Upper lobe of right lung (tissue), 1 donor: ENCODE data around the gene RFESD. TPM values are rescaled to one million over a fixed set of nuclear protein-coding genes. Genes with fewer than 3 reads are reported as not detected.
A peak's percentile ranks its signal among the peaks of the same experiment; 100 is the strongest.

Experiments used
- ATAC-seq: fragments of 200-7000 bp; cut with Tn5 transposase; one replicate; pipeline ENCODE4 v1.9.1; 2020; ENCODE audit warnings: mild to moderate bottlenecking, moderate library complexity
- DNase-seq: peaks from one replicate; pipeline ENCODE4 v3.0.0-alpha.2; 2020
- H3K27ac ChIP-seq: fragments of 200-600 bp; one replicate; pipeline ENCODE4 v1.8.0; 2022
- H3K27me3 ChIP-seq: fragments of 200-600 bp; one replicate; pipeline ENCODE4 v1.8.0; 2022; ENCODE audit warnings: mild to moderate bottlenecking
- H3K36me3 ChIP-seq: fragments of 200-600 bp; one replicate; pipeline ENCODE4 v1.8.0; 2022
- H3K4me1 ChIP-seq: fragments of 200-600 bp; one replicate; pipeline ENCODE4 v1.8.0; 2022
- H3K4me3 ChIP-seq: fragments of 200-600 bp; one replicate; pipeline ENCODE4 v1.8.0; 2022; ENCODE audit warnings: mild to moderate bottlenecking
- H3K9me3 ChIP-seq: fragments of 200-600 bp; one replicate; pipeline ENCODE4 v1.8.0; 2022
- CTCF ChIP-seq: fragments of 200-600 bp; IDR thresholded peaks from one replicate; pipeline ENCODE4 v1.8.0; 2022; ENCODE audit warnings: antibody characterized with exemption
- intact Hi-C: fragments of 100-400 bp; cut with DNase I; formaldehyde crosslinking; loops from one replicate; pipeline ENCODE4 v1.11.0; 2022
- total RNA-seq: library from RNA; stranded (reverse); fragmentation: NEBNext Ultra II Directional; extraction: Animal tissue kit (Norgen Biotek cat#: 25700); gene quantifications from one replicate; pipeline ENCODE4 v1.2.1, GENCODE V29; 2021
- donor health status: DM: no; HTN: yes; CAD: no; lungs with severe emphysema.

The RFESD gene
- total RNA-seq, 1 donor from 2014 or later: 3.7 TPM

DNA sequence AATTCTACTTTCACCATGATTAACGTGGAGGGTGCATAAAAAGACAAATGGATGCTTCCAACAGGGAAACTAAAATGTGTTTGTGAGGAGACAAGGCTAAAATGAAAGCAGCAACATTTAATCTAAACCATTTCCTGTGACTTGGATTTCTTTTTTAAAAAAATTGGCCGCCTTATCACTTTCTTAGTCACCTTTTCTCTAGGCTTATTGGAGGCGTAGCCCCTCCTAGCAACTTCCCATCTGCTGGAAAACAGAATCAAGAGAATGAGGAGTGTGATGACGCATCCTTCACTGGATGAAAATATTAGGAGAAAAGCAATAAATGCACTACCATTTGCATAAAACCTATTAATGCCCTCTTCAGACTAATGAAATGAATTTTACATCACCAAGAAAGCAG lies 27.5 kb upstream of the RFESD start:
- H3K27me3 ChIP-seq: peaks cover 10% of the 10 kb centered on the region
- no peaks in the 10 kb centered on the region for H3K9me3 ChIP-seq
- no peak overlapping the region for H3K4me3 ChIP-seq
- TF ChIP-seq CTCF: no peak
- intact Hi-C loops: no loop called here
- no peaks in the 10 kb centered on the region for H3K36me3 ChIP-seq
- ATAC-seq (no peak), DNase-seq (no peak)
- peaks cover 25% of the 10 kb centered on the region for H3K4me1 ChIP-seq
- no peak overlapping the region for H3K27ac ChIP-seq

DNA sequence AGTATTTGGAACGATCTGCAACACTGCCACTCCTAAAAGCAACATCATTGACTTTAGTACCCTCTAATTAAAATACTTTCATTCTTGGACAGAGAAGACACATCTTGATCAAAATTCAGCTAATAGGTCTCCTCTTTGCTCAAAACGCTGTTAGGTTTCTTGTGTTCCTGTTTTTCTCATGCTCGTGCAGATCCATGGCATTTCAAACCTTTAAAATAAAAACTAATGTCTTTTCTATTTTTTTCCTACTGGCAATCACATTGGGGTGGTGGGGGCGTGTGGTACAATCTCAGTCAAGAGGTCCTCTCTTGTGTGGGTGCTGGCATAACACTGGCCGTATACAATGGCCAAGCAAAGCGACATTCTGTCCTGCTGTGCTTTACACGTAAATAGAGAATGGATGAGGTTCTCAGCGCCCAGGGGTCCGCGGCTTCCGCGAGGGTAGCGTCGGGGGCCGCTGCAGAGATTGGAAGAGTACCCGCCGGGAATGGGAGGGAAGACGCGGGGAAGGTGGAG lies 27.0 kb upstream of the RFESD start:
- no peak overlapping the region for H3K27ac ChIP-seq
- no peaks in the 10 kb centered on the region for H3K36me3 ChIP-seq
- intact Hi-C loops: no loop called here
- H3K9me3 ChIP-seq: no peaks in the 10 kb centered on the region
- peak overlapping the region; percentile 62 for H3K4me3 ChIP-seq
- no peak for TF ChIP-seq CTCF
- ATAC-seq (no peak), DNase-seq (no peak)
- peaks cover 10% of the 10 kb centered on the region for H3K27me3 ChIP-seq
- H3K4me1 ChIP-seq: peaks cover 25% of the 10 kb centered on the region

DNA sequence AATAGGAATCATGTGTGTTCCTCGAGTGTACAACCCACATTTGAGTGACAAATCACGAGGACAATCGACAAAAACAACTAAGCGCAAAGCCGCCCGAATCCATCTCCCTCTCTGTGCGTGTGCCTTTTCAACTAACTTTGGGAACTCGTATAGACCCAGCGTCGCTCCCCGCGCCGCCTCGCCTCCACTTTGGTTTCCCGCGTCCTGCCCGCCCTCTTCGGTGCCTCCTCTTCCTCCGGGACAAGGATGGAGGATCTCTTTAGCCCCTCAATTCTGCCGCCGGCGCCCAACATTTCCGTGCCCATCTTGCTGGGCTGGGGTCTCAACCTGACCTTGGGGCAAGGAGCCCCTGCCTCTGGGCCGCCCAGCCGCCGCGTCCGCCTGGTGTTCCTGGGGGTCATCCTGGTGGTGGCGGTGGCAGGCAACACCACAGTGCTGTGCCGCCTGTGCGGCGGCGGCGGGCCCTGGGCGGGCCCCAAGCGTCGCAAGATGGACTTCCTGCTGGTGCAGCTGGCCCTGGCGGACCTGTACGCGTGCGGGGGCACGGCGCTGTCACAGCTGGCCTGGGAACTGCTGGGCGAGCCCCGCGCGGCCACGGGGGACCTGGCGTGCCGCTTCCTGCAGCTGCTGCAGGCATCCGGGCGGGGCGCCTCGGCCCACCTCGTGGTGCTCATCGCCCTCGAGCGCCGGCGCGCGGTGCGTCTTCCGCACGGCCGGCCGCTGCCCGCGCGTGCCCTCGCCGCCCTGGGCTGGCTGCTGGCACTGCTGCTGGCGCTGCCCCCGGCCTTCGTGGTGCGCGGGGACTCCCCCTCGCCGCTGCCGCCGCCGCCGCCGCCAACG lies 26.3 kb upstream of the RFESD start, which contains the start of gene GPR150:
Gene GPR150, plus strand, starts transcription at position 58 of the 840 bp plus-strand sequence. Its CDS starts 189 bp downstream, at position 247.
- peak within 1 kb of the TSS; percentile 62 for H3K4me3 ChIP-seq

GRCh38 chr5:95620870-95621838 lies 25.4 kb upstream of the RFESD start:
- H3K4me3 ChIP-seq: peak overlapping the region; percentile 62
- no peak for TF ChIP-seq CTCF
- DNase-seq: peak; percentile 74
- H3K27ac ChIP-seq: no peak overlapping the region
- peaks cover 10% of the 10 kb centered on the region for H3K27me3 ChIP-seq
- no peaks in the 10 kb centered on the region for H3K9me3 ChIP-seq
- H3K36me3 ChIP-seq: no peaks in the 10 kb centered on the region
- peaks cover 25% of the 10 kb centered on the region for H3K4me1 ChIP-seq
- peak; percentile 75 for ATAC-seq
- intact Hi-C loops: no loop called here

More for the DNA sequence above, 26.3 kb upstream of the RFESD start, which contains the start of gene GPR150:
- ATAC-seq (peak; percentile 79), DNase-seq (peak; percentile 84)
- peaks cover 25% of the 10 kb centered on the region for H3K4me1 ChIP-seq
- TF ChIP-seq CTCF: no peak
- no peaks in the 10 kb centered on the region for H3K36me3 ChIP-seq
- H3K27ac ChIP-seq: no peak within 1 kb of the TSS
- intact Hi-C loops: no loop called here
- no peaks in the 10 kb centered on the region for H3K9me3 ChIP-seq
- peaks cover 10% of the 10 kb centered on the region for H3K27me3 ChIP-seq

- peaks cover 10% of the 10 kb centered on the region for H3K27me3 ChIP-seq
- H3K9me3 ChIP-seq: no peaks in the 10 kb centered on the region
- H3K36me3 ChIP-seq: no peaks in the 10 kb centered on the region
- H3K27ac ChIP-seq: no peak overlapping the region
- TF ChIP-seq CTCF: no peak
- intact Hi-C loops: no loop called here
- H3K4me1 ChIP-seq: peaks cover 25% of the 10 kb centered on the region
- DNase-seq (no peak), ATAC-seq (no peak)
- no peak overlapping the region for H3K4me3 ChIP-seq
These were observed 24.5 kb upstream of the RFESD start for GRCh38 chr5:95621839-95622629.
